HG02943 (cell line): ENCODE data around the gene SCN4A.
"Not testable (repeated sequence)": the region's sequence is repeated elsewhere in the genome, so short reads cannot be mapped to it uniquely, and the experiment has no call there.

ENCODE experiments used
- ATAC-seq: cut with Tn5 transposase; IDR thresholded peaks from one replicate; pipeline ENCODE4 v1.9.1; 2021; ENCODE audit warnings: mild to moderate bottlenecking, low read depth, moderate library complexity; ENCODE audit not compliant: unreplicated experiment

The SCN4A gene

GRCh38 chr17:63920050-63920449, 52.7 kb downstream of the SCN4A start:
- not testable (repeated sequence) for ATAC-seq

DNA sequence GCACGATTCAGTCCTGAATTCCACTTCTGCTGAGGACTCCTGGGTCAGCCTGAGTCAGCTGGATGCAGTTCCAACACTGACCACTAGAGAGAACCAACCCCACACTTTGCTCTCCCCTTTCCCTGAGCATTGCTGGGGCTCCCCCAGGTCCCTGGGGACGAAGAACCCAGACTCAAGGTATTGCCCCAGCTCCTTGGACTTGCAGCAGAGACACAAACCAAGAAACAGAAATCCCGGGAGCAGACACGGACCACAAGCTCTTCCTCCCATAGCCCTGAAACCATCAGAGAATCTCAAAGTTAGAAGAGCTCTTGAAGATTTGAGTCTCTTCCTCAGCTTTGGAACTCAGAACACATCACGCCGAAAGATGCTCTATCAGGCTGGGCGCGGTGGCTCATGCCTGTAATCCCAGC, 53.4 kb downstream of the SCN4A start:
- ATAC-seq = no peak

DNA sequence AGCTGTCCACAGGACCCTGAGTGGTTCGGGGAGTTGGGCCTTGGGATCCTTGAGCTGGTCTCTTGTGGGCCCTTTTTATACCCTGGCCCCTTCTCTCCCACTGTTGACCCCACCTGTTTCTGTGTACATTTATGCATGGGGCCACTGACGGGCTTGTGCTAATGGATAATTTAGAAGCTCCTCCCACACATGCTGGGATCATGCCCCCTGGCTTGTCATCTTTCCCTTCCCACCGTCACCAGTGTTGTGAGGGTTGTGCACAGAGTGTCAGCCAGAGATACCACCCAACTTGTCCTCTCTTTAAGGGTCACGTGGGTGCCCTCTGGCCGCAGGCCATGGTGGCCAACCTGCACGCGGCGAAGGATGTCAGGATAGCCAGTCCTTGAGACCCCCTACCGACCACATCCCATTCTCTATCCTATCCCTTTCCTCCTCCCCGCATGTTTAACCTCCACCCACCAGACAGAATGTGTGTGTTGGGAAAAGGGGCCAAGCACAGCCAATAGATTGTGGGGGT, 53.9 kb downstream of the SCN4A start, which contains the start of gene GH1:
GH1 (minus strand) TSS at position 51 of the 517 bp plus-strand sequence. CDS start 63 bp downstream, outside the sequence.
- not testable (repeated sequence) for ATAC-seq

GRCh38 chr17:63918305-63918704, 54.4 kb downstream of the SCN4A start:
- no peak for ATAC-seq

- no peak for ATAC-seq
These were observed 55.1 kb downstream of the SCN4A start for GRCh38 chr17:63917646-63918045.

GRCh38 chr17:63917206-63917605, 55.5 kb downstream of the SCN4A start:
- ATAC-seq = not testable (repeated sequence)

DNA sequence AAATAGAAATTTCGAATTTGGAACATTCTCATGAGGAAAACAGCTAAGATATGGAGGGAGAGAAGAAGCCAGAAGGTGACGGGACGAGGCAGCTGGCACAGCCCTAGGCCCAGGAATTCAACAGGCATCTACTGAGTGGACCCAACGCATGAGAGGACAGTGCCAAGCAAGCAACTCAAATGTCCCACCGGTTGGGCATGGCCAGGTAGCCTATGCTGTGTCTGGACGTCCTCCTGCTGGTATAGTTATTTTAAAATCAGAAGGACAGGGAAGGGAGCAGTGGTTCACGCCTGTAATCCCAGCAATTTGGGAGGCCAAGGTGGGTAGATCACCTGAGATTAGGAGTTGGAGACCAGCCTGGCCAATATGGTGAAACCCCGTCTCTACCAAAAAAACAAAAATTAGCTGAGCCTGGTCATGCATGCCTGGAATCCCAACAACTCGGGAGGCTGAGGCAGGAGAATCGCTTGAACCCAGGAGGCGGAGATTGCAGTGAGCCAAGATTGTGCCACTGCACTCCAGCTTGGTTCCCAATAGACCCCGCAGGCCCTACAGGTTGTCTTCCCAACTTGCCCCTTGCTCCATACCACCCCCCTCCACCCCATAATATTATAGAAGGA, 56.0 kb downstream of the SCN4A start:
- no peak for ATAC-seq

- ATAC-seq = not testable (repeated sequence)
These were observed 57.0 kb downstream of the SCN4A start for GRCh38 chr17:63915753-63916152.

- ATAC-seq = no peak
These were observed 58.2 kb downstream of the SCN4A start for GRCh38 chr17:63914471-63914870.

DNA sequence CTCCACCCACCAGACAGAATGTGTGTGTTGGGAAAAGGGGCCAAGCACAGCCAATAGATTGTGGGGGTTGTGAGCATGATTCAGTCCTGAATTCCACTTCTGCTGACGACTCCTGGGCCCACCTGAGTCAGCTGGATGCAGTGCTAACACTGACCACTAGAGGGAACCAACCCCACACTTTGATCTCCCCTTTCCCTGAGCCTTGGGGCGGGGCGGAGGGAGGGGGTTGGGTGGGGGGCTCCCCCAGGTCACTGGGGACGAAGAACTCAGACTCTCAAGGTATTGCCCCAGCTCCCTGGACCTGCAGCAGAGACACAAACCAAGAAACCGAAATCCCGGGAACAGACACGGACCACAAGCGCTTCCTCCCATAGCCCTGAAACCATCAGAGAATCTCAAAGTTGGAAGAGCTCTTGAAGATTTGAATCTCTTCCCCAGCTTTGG, 61.0 kb downstream of the SCN4A start:
- ATAC-seq = no peak

- ATAC-seq = no peak
These were observed 61.6 kb downstream of the SCN4A start, which contains the start of gene CSHL1 for GRCh38 chr17:63911041-63911635. Gene CSHL1 (minus strand): TSS chr17:63911258. CDS start chr17:63911196, 62 bp downstream.

GRCh38 chr17:63910096-63910495, 62.6 kb downstream of the SCN4A start:
- ATAC-seq = no peak

GRCh38 chr17:63909586-63909985, 63.1 kb downstream of the SCN4A start:
- not testable (repeated sequence) for ATAC-seq

- not testable (repeated sequence) for ATAC-seq
These were observed 65.4 kb downstream of the SCN4A start for GRCh38 chr17:63907161-63907778.

DNA sequence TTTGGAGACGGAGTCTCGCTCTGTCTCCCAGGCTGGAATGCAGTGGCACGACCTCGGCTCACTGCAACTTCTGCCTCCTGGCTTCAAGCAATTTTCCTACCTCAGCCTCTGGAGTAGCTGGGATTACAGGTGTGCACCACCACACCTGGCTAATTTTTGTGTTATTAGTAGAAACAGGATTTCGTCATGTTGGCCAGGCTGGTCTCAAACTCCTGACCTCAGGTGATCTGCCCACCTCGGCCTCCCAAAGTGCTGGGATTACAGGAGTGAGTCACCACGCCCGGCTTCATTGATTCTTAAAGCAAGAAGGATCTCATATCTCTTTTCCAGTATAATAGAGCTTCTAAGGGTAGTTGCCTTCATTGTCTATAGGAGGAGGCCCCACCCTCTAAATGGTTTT, 67.9 kb downstream of the SCN4A start:
- ATAC-seq = not testable (repeated sequence)

DNA sequence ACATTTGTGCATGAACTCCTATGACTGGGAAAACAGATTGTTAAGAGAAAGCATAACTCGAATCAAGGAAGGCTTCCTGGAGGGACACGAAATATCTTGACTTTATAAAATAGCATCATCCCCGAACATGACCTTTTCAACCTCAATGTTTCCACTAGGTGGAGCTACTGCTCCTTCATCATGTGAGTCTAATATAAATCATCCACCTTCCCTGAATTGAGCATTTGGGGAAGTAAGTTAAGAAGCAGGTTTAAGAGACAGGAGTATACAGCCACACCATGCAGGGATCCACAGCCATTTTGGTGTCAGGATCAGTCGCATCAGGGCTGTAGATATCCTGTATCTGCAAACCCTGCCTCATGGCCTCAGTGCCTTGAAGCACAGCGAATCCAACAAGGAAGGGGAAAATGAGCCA, 68.9 kb downstream of the SCN4A start:
- ATAC-seq = not testable (repeated sequence)

DNA sequence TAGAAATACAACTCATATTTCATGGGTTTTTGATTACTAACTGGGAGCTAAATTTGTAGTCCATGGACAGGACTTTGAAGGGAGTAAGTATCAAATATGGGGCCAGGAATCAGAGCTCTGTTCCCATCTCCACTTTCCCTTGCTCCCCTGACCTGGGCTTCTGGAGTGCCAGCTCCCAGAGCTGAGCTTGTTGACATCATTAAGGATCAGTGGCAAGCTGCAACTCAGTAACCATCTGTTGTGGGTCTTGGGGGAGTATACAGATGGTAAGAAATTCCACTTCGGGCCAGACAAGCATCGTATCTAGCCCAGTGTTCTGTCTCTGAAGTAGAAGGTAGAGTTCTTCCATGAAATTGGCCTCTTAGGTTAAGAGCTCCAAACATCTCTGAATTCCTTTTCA, 70.7 kb downstream of the SCN4A start:
- not testable (repeated sequence) for ATAC-seq

- ATAC-seq = not testable (repeated sequence)
These were observed 73.6 kb downstream of the SCN4A start for GRCh38 chr17:63898899-63899798.

- ATAC-seq = not testable (repeated sequence)
These were observed 76.0 kb downstream of the SCN4A start, which contains the start of gene CSH1 for GRCh38 chr17:63896524-63897354. Gene CSH1 (minus strand): TSS chr17:63896574. CDS start chr17:63896511, 63 bp downstream.
